GM03348 (cell line): Measurements from ENCODE around the gene NOX4.
"Not testable (repeated sequence)": the region's sequence is repeated elsewhere in the genome, so short reads cannot be mapped to it uniquely, and the experiment has no call there.

Experiments used
- DNase-seq: peaks from one replicate; pipeline ENCODE4 v3.0.0; 2012; ENCODE audit warnings: low spot score

Gene NOX4

GRCh38 chr11:89295023-89295422 is 196.2 kb downstream of the NOX4 start:
- not testable (repeated sequence) for DNase-seq

GRCh38 chr11:89293965-89294679 is 197.1 kb downstream of the NOX4 start:
- DNase-seq: peak; percentile 17

- DNase-seq: not testable (repeated sequence)
Observed at GRCh38 chr11:89288004-89288403, 203.2 kb downstream of the NOX4 start.

GRCh38 chr11:89286601-89287000 is 204.6 kb downstream of the NOX4 start:
- DNase-seq: not testable (repeated sequence)

- DNase-seq: not testable (repeated sequence)
Observed at GRCh38 chr11:89281032-89281677, 210.0 kb downstream of the NOX4 start.

- DNase-seq: no peak
Observed at GRCh38 chr11:89279176-89279575, 212.0 kb downstream of the NOX4 start.

GRCh38 chr11:89275966-89276365 is 215.2 kb downstream of the NOX4 start:
- no peak for DNase-seq
